Suprapubic skin (tissue), 3 donors: ENCODE data around the gene MAD1L1.

Experiments
- CTCF ChIP-seq, 2 donors: fragments of 200-600 bp in 1 of 2; fragments of 450-650 bp in 1 of 2; sonication (generic) in 1 of 2; IDR thresholded peaks; one replicate each; pipeline ENCODE4 v1.5.1; 2016 to 2019; ENCODE audit warnings: antibody characterized with exemption in 2 of 2, mild to moderate bottlenecking in 1 of 2, moderate library complexity in 1 of 2
- EP300 ChIP-seq: sonication (generic); formaldehyde crosslinking; IDR thresholded peaks from one replicate; pipeline ENCODE4 v1.6.1; 2017; ENCODE audit warnings: antibody characterized with exemption
- POLR2A ChIP-seq, 2 donors: fragments of 450-650 bp; IDR thresholded peaks; one replicate each; pipeline ENCODE4 v1.6.1; 2017; ENCODE audit warnings: antibody characterized with exemption in 2 of 2, mild to moderate bottlenecking in 2 of 2, moderate library complexity in 2 of 2

GRCh38 chr7:1935176-1936005, 297.4 kb downstream of the MAD1L1 start:
- TF ChIP-seq CTCF (IDR thresholded peaks at IDR 0.05) (no peak), EP300 (no peak), POLR2A (IDR thresholded peaks at IDR 0.05) (no peak)
